Upper lobe of left lung (tissue), 6 donors: ENCODE results near the gene KLHL29. TPM values are rescaled to one million over a fixed set of nuclear protein-coding genes. Genes with fewer than 3 reads are reported as not detected.

ENCODE experiments used
- ATAC-seq, 2 donors: fragments of 200-7000 bp; cut with Tn5 transposase; one replicate each; pipeline ENCODE4 v1.9.1; 2022; ENCODE audit warnings: mild to moderate bottlenecking in 2 of 2, moderate library complexity in 2 of 2; ENCODE audit not compliant: low FRiP score in 2 of 2
- DNase-seq, 2 donors: peaks; one replicate each; pipeline ENCODE4 v3.0.0-alpha.2; 2019 to 2020
- H3K27ac ChIP-seq, 4 donors: fragments of 200-600 bp; sonication (generic); one replicate each; pipeline ENCODE4 v1.5.1; 2016 to 2019
- H3K27me3 ChIP-seq, 4 donors: fragments of 200-600 bp; sonication (generic); one replicate each; pipeline ENCODE4 v1.5.1; 2017 to 2019
- H3K36me3 ChIP-seq, 4 donors: fragments of 200-600 bp; sonication (generic); one replicate each; pipeline ENCODE4 v1.5.1; 2016 to 2019
- H3K4me1 ChIP-seq, 4 donors: fragments of 200-600 bp; sonication (generic); one replicate each; pipeline ENCODE4 v1.5.1; 2018 to 2019
- H3K4me3 ChIP-seq, 4 donors: fragments of 200-600 bp; sonication (generic); one replicate each; pipeline ENCODE4 v1.5.1; 2017 to 2019; ENCODE audit warnings: mild to moderate bottlenecking in 2 of 4, moderate library complexity in 1 of 4
- H3K9me3 ChIP-seq, 4 donors: fragments of 200-600 bp; sonication (generic); one replicate each; pipeline ENCODE4 v1.5.1; 2018 to 2019
- CTCF ChIP-seq, 6 experiments: fragments of 450-650 bp in 4 of 6; fragments of 200-600 bp in 2 of 6; sonication (generic) in 2 of 6; IDR thresholded peaks; one replicate each; pipeline ENCODE4 v1.5.1; 2016 to 2019; ENCODE audit warnings: antibody characterized with exemption in 6 of 6
- EP300 ChIP-seq, 4 donors: sonication (generic); formaldehyde crosslinking; IDR thresholded peaks; one replicate each; pipeline ENCODE4 v1.5.1; 2017; ENCODE audit warnings: antibody characterized with exemption in 4 of 4, control low read depth in 2 of 4
- POLR2A ChIP-seq, 4 donors: fragments of 450-650 bp; IDR thresholded peaks; one replicate each; pipeline ENCODE4 v1.5.1; 2016 to 2017; ENCODE audit warnings: antibody characterized with exemption in 4 of 4, mild to moderate bottlenecking in 2 of 4
- POLR2AphosphoS5 ChIP-seq, 2 donors: sonication (generic); formaldehyde crosslinking; IDR thresholded peaks; one replicate each; pipeline ENCODE4 v1.5.1; 2017; ENCODE audit warnings: antibody characterized with exemption in 2 of 2
- WGBS, 2 donors: methylation state at CpG; one replicate each; pipeline ENCODE4 v1.1.5; 2017 to 2018; 5-methylcytosine and 5-hydroxymethylcytosine counted together
- total RNA-seq, 6 donors: library from RNA; depleted of rRNA in 4 of 6; stranded (reverse); fragments of >200 nt in 4 of 6; gene quantifications; one replicate each; pipeline versions ENCODE4 v1.1.0 to v1.2.1, GENCODE V29; 2016 to 2021
- donor health status: DM: no; HTN: no; CAD: no; lungs with moderate emphysema.
- donor health status: DM: no; HTN: yes; CAD: no; lungs with severe emphysema.

KLHL29 gene
- total RNA-seq, 6 donors from 2014 or later: 8.6 to 34.4 (median 18.2) TPM

- ATAC-seq (peak in 1 of 2 donors; percentile 65), DNase-seq (peak; percentile 39 to 90)
- Histone ChIP-seq H3K4me1 (peaks cover 0 to 9% (median 2%) of the 10 kb centered on the region in 4 donors), H3K27ac (no peak overlapping the region), H3K9me3 (no peaks in the 10 kb centered on the region), H3K4me3 (peak overlapping the region in 3 of 4 donors; percentile 21 to 36 (median 29)), H3K36me3 (no peaks in the 10 kb centered on the region), H3K27me3 (no peaks in the 10 kb centered on the region)
- TF ChIP-seq EP300 (IDR thresholded peaks at IDR 0.05) (no peak), CTCF (IDR thresholded peaks at IDR 0.05) (no peak), POLR2AphosphoS5 (IDR thresholded peaks at IDR 0.05) (no peak), POLR2A (IDR thresholded peaks at IDR 0.05) (no peak)
- WGBS, 2 donors: 32 to 53% methylated on average over 17 to 46 of the region's 46 CpGs
Measured at GRCh38 chr2:23662941-23663920, 278.3 kb downstream of the KLHL29 start.

DNA sequence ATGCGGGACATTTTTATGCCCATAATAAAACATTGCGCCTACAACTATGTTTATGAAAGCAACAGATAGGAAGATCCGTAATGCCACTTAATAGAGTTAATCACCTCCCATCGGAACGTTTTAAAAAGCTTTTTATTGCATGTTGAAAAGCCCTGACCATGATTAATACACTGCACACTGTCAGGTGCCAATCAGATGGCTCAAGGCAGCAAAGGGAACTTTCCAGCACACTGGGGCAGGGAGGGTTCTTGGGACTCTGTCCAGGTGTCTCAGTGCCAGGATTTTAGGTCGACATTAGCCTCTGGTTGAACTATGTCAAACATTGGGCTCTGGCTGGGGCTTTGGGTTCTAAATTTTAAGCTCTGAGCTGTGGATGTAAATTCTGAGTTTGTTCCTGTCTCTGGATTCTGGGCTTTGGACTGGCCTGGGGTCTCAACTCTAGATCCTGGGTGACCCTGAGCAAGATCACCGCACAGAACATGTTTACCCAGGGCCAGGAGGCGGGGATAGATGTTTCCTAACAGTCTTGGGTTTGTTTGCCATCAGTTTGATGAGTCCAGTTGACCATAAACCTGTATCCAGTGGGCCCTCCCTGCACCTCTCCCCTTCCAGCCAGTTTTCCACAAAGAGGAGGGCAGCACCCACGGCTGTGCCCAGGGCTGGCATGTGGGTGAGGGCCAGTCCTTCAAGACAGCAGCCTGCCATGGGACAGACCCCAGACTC lies 279.2 kb downstream of the KLHL29 start:
- no peak for ATAC-seq
- no peaks in the 10 kb centered on the region for H3K9me3 ChIP-seq
- TF ChIP-seq EP300 (IDR thresholded peaks at IDR 0.05): no peak
- no peak for TF ChIP-seq CTCF (IDR thresholded peaks at IDR 0.05)
- no peak for TF ChIP-seq POLR2A (IDR thresholded peaks at IDR 0.05)
- no peak for TF ChIP-seq POLR2AphosphoS5 (IDR thresholded peaks at IDR 0.05)
- no peak overlapping the region for H3K27ac ChIP-seq
- DNase-seq: no peak
- H3K27me3 ChIP-seq: no peaks in the 10 kb centered on the region
- H3K36me3 ChIP-seq: no peaks in the 10 kb centered on the region
- H3K4me3 ChIP-seq: no peak overlapping the region
- peaks cover 0 to 10% (median 4%) of the 10 kb centered on the region in 4 donors for H3K4me1 ChIP-seq
- 65 to 73% methylated on average over 8 to 9 of the region's 9 CpGs for WGBS, 2 donors

GRCh38 chr2:23666241-23666979 lies 281.4 kb downstream of the KLHL29 start:
- Histone ChIP-seq H3K27ac (no peak overlapping the region), H3K4me1 (peaks cover 0 to 15% (median 8%) of the 10 kb centered on the region in 4 donors), H3K27me3 (no peaks in the 10 kb centered on the region), H3K4me3 (no peak overlapping the region), H3K36me3 (no peaks in the 10 kb centered on the region), H3K9me3 (no peaks in the 10 kb centered on the region)
- no peak for DNase-seq
- TF ChIP-seq POLR2A (IDR thresholded peaks at IDR 0.05) (no peak), POLR2AphosphoS5 (IDR thresholded peaks at IDR 0.05) (no peak), EP300 (IDR thresholded peaks at IDR 0.05) (no peak)
- ATAC-seq: no peak
- WGBS, 2 donors: 89 to 94% methylated on average over 10 to 12 of the region's 12 CpGs

DNA sequence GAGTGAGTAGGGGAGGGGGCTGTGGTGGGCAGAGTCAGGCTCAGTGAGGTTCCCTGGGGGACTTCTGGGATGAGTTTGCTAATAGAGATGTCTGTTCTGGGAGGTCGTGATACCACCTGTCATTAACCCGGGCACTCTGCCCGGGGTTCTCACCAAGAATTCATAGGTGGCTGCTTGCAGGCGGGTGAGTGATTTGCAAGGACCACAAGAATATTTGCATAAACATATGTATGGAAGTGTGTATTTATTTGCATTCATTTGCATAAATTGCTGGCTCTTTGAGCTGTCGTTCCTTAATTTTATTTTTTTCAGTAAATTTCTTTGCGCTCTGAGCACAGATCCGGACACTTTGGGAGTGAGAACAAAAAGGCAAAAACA lies 282.0 kb downstream of the KLHL29 start:
- H3K4me3 ChIP-seq: no peak overlapping the region
- 95% methylated on average over 7 of the region's 7 CpGs for WGBS, 2 donors
- H3K27ac ChIP-seq: no peak overlapping the region
- no peaks in the 10 kb centered on the region for H3K36me3 ChIP-seq
- no peak for ATAC-seq
- H3K27me3 ChIP-seq: no peaks in the 10 kb centered on the region
- no peaks in the 10 kb centered on the region for H3K9me3 ChIP-seq
- DNase-seq: no peak
- H3K4me1 ChIP-seq: peaks cover 0 to 15% (median 8%) of the 10 kb centered on the region in 4 donors
- TF ChIP-seq POLR2A (IDR thresholded peaks at IDR 0.05): no peak
- no peak for TF ChIP-seq CTCF (IDR thresholded peaks at IDR 0.05)
- TF ChIP-seq POLR2AphosphoS5 (IDR thresholded peaks at IDR 0.05): no peak
- TF ChIP-seq EP300 (IDR thresholded peaks at IDR 0.05): no peak
